Measurements from ENCODE around the gene TUBG2.
"Not testable (repeated sequence)": the region's sequence is repeated elsewhere in the genome, so short reads cannot be mapped to it uniquely, and the experiment has no call there.

The TUBG2 gene

GRCh38 chr17:42655528-42655927, 3.6 kb upstream of the TUBG2 start:
- DNase-seq = no peak

GRCh38 chr17:42657824-42658588, 1.1 kb upstream of the TUBG2 start:
- no peak for DNase-seq

GRCh38 chr17:42659932-42660274, 819 bp downstream of the TUBG2 start:
- not testable (repeated sequence) for DNase-seq

- no peak for DNase-seq
Observed at GRCh38 chr17:42660692-42661345, 1.7 kb downstream of the TUBG2 start.

GRCh38 chr17:42665581-42666001, 6.5 kb downstream of the TUBG2 start:
- DNase-seq = no peak

- DNase-seq = not testable (repeated sequence)
Observed at GRCh38 chr17:42666126-42666525, 7.0 kb downstream of the TUBG2 start.

GRCh38 chr17:42667088-42667951, 8.2 kb downstream of the TUBG2 start:
- no peak for DNase-seq

GRCh38 chr17:42669705-42669976, 10.6 kb downstream of the TUBG2 start:
- DNase-seq = no peak

- DNase-seq = no peak
Observed at GRCh38 chr17:42669977-42670788, 11.1 kb downstream of the TUBG2 start.

- DNase-seq = no peak
Observed at GRCh38 chr17:42670789-42671657, 11.9 kb downstream of the TUBG2 start.

- DNase-seq = no peak
Observed at GRCh38 chr17:42672038-42672437, 13.0 kb downstream of the TUBG2 start.

GRCh38 chr17:42673266-42673884, 14.3 kb downstream of the TUBG2 start:
- no peak for DNase-seq

- no peak for DNase-seq
Observed at GRCh38 chr17:42673885-42674754, 15.0 kb downstream of the TUBG2 start.

GRCh38 chr17:42674755-42675347, 15.8 kb downstream of the TUBG2 start:
- DNase-seq = peak; percentile 25

GRCh38 chr17:42675348-42675964, 16.4 kb downstream of the TUBG2 start:
- peak; percentile 52 for DNase-seq

- DNase-seq = peak; percentile 26
Observed at GRCh38 chr17:42675965-42676423, 16.9 kb downstream of the TUBG2 start.

GRCh38 chr17:42676424-42677011, 17.4 kb downstream of the TUBG2 start, which contains the start of gene PLEKHH3:
Gene PLEKHH3 (minus strand): TSS chr17:42676994. CDS start chr17:42676563, 431 bp downstream.
- DNase-seq = peak; percentile 42

- peak; percentile 99 for DNase-seq
Observed at GRCh38 chr17:42677012-42677857, 18.2 kb downstream of the TUBG2 start.

Data from NCI-H345 (cell line).